SK-N-SH treated with all-trans-retinoic acid at 6 μM for 48 hours (cell line): Measurements from ENCODE around the gene RBFOX2.

ENCODE experiments used
- ARNTL ChIP-seq: fragments of 450-650 bp; formaldehyde crosslinking; IDR thresholded peaks from 2 replicates; pipeline ENCODE4 v1.5.0; 2020; ENCODE audit warnings: low read depth, mild to moderate bottlenecking, moderate library complexity, borderline replicate concordance
- BACH2 ChIP-seq: fragments of 250-450 bp; sonication (Bioruptor Pico); IDR thresholded peaks from 2 replicates; pipeline ENCODE4 v1.9.0; 2021; ENCODE audit warnings: mild to moderate bottlenecking, borderline replicate concordance
- ESRRG ChIP-seq: fragments of 250-450 bp; sonication (Bioruptor Pico); IDR thresholded peaks from 2 replicates; pipeline ENCODE4 v1.6.1; 2021; ENCODE audit warnings: mild to moderate bottlenecking
- GLIS3 ChIP-seq: fragments of 250-450 bp; sonication (Bioruptor Pico); IDR thresholded peaks from 2 replicates; pipeline ENCODE4 v1.5.0; 2020; ENCODE audit warnings: mild to moderate bottlenecking, moderate library complexity
- ISL1 ChIP-seq: fragments of 250-450 bp; sonication (Bioruptor Pico); IDR thresholded peaks from 2 replicates; pipeline ENCODE4 v2.1.2; 2022; ENCODE audit warnings: mild to moderate bottlenecking, moderate library complexity
- OSR1 ChIP-seq: fragments of 250-450 bp; sonication (Bioruptor Pico); IDR thresholded peaks from 2 replicates; pipeline ENCODE4 v1.8.0; 2022; ENCODE audit warnings: moderate library complexity, mild to moderate bottlenecking, inconsistent platforms
- PPARA ChIP-seq: fragments of 250-450 bp; sonication (Bioruptor Pico); IDR thresholded peaks from 2 replicates; pipeline ENCODE4 v1.5.0; 2020; ENCODE audit warnings: mild to moderate bottlenecking, borderline replicate concordance
- RARB ChIP-seq: fragments of 250-450 bp; sonication (Bioruptor Pico); IDR thresholded peaks from 2 replicates; pipeline ENCODE4 v1.8.0; 2021; ENCODE audit warnings: mild to moderate bottlenecking, moderate library complexity
- ZFP3 ChIP-seq: fragments of 250-450 bp; sonication (Bioruptor Pico); IDR thresholded peaks from 2 replicates; pipeline ENCODE4 v1.5.0; 2020; ENCODE audit warnings: mild to moderate bottlenecking, moderate library complexity
- ZNF70 ChIP-seq: fragments of 450-650 bp; formaldehyde crosslinking; IDR thresholded peaks from 2 replicates; pipeline ENCODE4 v1.5.0; 2020; ENCODE audit warnings: mild to moderate bottlenecking, moderate library complexity
- TF ChIP-seq, protein P1 (sequence below): fragments of 250-450 bp; sonication (Bioruptor Pico); IDR thresholded peaks from 2 replicates; pipeline ENCODE4 v1.8.0; 2020; ENCODE audit warnings: mild to moderate bottlenecking, moderate library complexity, borderline replicate concordance

DNA sequence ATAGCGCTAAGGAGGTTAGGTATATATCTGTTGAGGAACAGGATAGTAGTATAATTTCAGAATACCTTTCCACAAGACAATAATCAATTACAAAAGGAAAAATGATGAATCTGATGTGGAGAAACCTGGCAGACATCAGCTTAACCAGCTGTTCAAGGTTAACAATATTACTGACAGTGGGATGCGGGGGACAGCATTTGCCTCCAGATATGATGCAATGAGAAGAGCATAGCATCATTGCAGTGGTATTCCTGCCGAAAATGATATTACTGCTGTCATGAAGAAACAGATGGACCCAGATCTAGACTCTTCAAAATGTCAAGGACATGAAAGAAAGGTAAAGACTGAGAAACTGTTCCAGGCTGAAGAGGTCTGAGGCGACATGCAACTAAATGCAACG, 49.7 kb downstream of the RBFOX2 start:
- TF ChIP-seq ZNF70 (CRISPR knock-in tag), result no peak
- no peak for TF ChIP-seq GLIS3 (CRISPR knock-in tag)
- no peak for TF ChIP-seq ARNTL (CRISPR knock-in tag)
- TF ChIP-seq PPARA, result no peak
- no peak for TF ChIP-seq BACH2
- TF ChIP-seq OSR1, result no peak
- TF ChIP-seq ESRRG (CRISPR knock-in tag), result no peak
- no peak for TF ChIP-seq ZFP3 (CRISPR knock-in tag)
- TF ChIP-seq, protein P1, sequence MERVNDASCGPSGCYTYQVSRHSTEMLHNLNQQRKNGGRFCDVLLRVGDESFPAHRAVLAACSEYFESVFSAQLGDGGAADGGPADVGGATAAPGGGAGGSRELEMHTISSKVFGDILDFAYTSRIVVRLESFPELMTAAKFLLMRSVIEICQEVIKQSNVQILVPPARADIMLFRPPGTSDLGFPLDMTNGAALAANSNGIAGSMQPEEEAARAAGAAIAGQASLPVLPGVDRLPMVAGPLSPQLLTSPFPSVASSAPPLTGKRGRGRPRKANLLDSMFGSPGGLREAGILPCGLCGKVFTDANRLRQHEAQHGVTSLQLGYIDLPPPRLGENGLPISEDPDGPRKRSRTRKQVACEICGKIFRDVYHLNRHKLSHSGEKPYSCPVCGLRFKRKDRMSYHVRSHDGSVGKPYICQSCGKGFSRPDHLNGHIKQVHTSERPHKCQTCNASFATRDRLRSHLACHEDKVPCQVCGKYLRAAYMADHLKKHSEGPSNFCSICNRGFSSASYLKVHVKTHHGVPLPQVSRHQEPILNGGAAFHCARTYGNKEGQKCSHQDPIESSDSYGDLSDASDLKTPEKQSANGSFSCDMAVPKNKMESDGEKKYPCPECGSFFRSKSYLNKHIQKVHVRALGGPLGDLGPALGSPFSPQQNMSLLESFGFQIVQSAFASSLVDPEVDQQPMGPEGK (CRISPR knock-in tag), result no peak
- TF ChIP-seq ISL1 (CRISPR knock-in tag), result no peak
- TF ChIP-seq RARB, result no peak
